Activated naive CD4-positive, alpha-beta T cell treated with anti-CD3 and anti-CD28 coated beads, Interleukin-2, amount 50 U/mL, for 24 hours (primary cell): Measurements from ENCODE around the gene ATXN3.
A peak's percentile ranks its signal among the peaks of the same experiment; 100 is the strongest.

Experiments
- H3K27ac Mint-ChIP-seq: one replicate; pipeline ENCODE4 v1.8.0; 2021; ENCODE audit warnings: mild to moderate bottlenecking, mixed read lengths
- H3K27me3 Mint-ChIP-seq: one replicate; pipeline ENCODE4 v1.8.0; 2021; ENCODE audit warnings: mixed read lengths
- H3K36me3 Mint-ChIP-seq: one replicate; pipeline ENCODE4 v1.8.0; 2021; ENCODE audit warnings: mixed read lengths
- H3K4me1 Mint-ChIP-seq: one replicate; pipeline ENCODE4 v1.8.0; 2021; ENCODE audit warnings: mixed read lengths
- H3K4me3 Mint-ChIP-seq: one replicate; pipeline ENCODE4 v1.8.0; 2021; ENCODE audit warnings: mild to moderate bottlenecking, mixed read lengths
- H3K9me3 Mint-ChIP-seq: one replicate; pipeline ENCODE4 v1.8.0; 2021; ENCODE audit warnings: mixed read lengths

The ATXN3 gene

DNA sequence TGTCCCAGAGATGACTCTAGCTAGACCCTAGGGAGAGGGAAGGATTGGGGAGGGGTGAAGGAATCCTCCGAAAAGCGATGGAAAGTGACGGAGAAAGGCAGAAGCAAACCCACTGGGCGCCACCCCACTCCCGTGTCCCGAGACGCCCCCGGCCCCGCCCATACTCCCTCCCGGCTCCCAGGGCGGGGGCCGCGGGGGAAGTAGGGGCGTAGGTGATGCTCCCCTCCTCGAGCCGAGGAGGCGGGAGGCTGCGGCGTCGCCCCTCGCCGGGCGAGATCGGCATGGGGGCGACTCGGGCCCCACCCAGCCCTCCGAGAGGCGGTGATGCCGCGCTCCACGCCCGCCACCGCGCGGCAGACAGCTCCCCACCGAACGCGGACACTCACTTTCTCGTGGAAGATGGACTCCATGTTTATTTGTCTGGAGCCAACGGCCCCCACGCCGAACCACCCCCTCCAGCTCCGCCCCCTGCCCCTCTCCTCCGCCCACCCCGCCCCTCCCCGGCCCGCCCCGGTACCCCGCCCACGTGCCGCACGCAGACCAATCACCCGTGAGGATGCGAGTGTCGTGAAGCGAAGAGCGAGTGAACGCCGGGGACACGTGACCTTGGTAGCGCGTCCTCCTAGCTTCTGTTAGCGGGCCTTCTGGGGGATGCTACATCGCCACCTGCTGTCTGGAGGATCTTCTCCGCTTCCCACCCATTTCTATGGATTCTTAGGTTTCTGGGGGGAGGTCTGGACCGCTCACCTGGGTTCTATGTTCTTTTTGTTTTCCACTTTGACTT is at the start of gene ATXN3:
ATXN3 (minus strand) TSS at position 440 of the 784 bp plus-strand sequence; CDS start at position 410, 30 bp downstream.
- H3K4me3 Mint-ChIP-seq = peak within 1 kb of the TSS; percentile 96

DNA sequence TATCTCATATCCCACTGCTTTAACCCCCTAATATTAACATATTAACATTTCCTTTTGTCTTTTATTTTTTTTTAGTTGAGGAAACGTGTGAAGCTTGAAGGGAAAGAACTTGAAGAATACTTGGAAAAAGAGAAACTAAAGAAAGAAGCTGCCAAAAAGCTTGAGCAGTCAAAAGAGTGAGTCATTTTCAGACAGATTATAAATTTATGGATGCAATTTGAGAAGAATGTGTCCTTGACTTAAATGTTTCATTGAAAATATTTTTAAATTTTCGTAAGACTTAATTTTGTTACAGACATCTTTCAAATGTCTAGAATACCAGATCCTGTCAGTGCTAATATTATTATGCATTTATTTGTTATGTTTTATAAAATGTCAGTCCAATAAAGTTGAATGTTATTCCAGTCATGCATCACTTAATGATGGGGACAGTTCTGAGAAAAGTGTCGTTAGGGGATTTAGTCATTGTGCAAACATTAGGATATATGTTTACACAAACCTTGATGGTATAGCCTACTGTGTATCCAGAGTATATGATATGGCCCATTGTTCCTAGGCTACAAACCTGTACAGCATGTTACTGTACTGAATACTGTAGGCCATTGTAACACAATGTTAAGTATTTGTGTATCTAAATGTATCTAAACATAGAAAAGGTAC is 48.0 kb upstream of the ATXN3 start:
- no peak overlapping the region for H3K4me3 Mint-ChIP-seq
- no peaks in the 10 kb centered on the region for H3K27me3 Mint-ChIP-seq
- H3K36me3 Mint-ChIP-seq = peaks cover 30% of the 10 kb centered on the region
- H3K9me3 Mint-ChIP-seq = no peaks in the 10 kb centered on the region
- H3K27ac Mint-ChIP-seq = no peak overlapping the region
- H3K4me1 Mint-ChIP-seq = peaks cover 9% of the 10 kb centered on the region

More for the DNA sequence above, at the start of gene ATXN3:
- Mint-ChIP-seq H3K36me3 (no peaks in the 10 kb centered on the region), H3K27me3 (no peaks in the 10 kb centered on the region), H3K27ac (peak within 1 kb of the TSS; percentile 90), H3K4me1 (peaks cover 64% of the 10 kb centered on the region), H3K9me3 (no peaks in the 10 kb centered on the region)

DNA sequence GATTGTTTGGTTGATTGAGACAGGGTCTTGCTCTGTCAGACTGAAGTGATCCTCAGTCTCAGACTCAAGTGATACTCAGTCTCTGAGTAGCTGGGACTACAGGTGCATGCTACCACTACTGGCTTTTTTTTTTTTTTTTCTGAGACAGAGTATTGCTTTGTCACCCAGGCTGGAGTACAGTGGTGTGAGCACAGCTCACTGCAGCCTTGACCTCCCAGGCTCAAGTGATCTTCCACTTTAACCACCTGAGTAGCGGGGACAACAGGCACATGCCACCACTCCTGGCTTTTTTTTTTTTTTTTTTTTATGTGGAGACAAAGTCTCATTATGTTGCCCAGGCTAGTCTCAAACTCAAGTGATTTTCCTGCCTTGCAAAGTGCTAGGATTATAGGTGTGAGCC is 47.2 kb upstream of the ATXN3 start:
- no peaks in the 10 kb centered on the region for H3K27me3 Mint-ChIP-seq
- H3K36me3 Mint-ChIP-seq = peaks cover 30% of the 10 kb centered on the region
- H3K4me3 Mint-ChIP-seq = no peak overlapping the region
- H3K4me1 Mint-ChIP-seq = peaks cover 9% of the 10 kb centered on the region
- no peaks in the 10 kb centered on the region for H3K9me3 Mint-ChIP-seq
- H3K27ac Mint-ChIP-seq = no peak overlapping the region

DNA sequence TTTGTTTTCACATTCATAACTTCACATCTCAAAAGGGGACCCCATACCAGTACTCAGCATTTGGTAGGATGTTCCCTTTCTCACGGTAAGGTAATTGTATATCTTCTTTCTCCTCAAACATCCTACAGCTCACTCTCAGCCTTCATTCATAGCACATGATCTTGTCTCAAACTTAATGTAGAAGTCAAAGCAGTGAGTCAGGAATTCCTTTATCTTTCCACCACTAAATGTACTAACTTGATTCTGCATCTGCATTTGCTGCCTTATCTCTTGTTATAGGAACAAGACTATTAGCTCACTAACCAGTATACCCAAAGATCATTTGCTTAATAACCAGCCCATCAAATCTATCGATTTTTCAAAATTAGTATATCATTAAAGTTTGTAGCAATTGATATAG is 38.3 kb upstream of the ATXN3 start:
- H3K36me3 Mint-ChIP-seq = peaks cover 31% of the 10 kb centered on the region
- H3K9me3 Mint-ChIP-seq = no peaks in the 10 kb centered on the region
- H3K4me3 Mint-ChIP-seq = no peak overlapping the region
- H3K27ac Mint-ChIP-seq = peak overlapping the region; percentile 0
- no peaks in the 10 kb centered on the region for H3K27me3 Mint-ChIP-seq
- H3K4me1 Mint-ChIP-seq = peaks cover 18% of the 10 kb centered on the region

DNA sequence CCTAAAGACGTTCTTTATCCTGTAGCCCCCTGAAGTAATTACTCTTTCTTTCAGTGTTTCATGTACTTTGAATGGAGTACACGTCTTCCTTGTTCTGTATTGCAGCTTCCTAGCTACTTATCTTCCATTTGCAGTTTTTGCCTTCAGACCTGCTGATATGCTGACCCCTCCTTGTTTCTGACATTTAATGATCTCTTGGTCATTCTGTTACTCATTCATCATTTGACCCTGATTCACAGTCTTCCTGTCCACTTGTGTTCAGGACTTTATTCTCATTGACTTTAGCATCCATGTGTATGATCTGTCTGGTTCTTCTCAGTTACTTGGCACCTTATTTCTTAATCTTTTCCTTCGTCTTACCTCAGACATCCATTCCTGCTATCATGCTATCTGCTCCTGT is 37.6 kb upstream of the ATXN3 start:
- Mint-ChIP-seq H3K4me3 (no peak overlapping the region), H3K36me3 (peaks cover 31% of the 10 kb centered on the region), H3K9me3 (no peaks in the 10 kb centered on the region), H3K27ac (no peak overlapping the region), H3K27me3 (no peaks in the 10 kb centered on the region), H3K4me1 (peaks cover 18% of the 10 kb centered on the region)

DNA sequence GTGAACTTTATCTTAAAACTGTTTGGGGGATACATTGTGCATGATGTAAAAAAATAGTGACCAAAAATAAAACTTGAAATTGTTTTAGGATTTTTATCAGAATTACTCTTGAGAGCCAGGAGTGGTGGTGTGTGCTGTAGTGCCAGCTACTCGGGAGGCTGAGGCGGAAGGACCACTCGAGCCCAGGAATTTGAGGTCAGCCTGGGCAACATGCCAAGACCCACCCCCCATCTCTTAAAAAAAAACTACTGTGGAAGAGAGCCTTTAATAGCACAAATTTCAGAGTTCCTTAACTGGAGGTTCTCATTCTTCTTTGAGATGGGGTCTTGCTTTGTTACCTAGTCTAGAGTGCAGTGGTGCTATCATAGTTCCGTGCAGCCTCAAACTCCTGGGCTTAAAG is 36.9 kb upstream of the ATXN3 start:
- Mint-ChIP-seq H3K4me1 (peaks cover 18% of the 10 kb centered on the region), H3K36me3 (peaks cover 31% of the 10 kb centered on the region), H3K27me3 (no peaks in the 10 kb centered on the region), H3K27ac (no peak overlapping the region), H3K9me3 (no peaks in the 10 kb centered on the region), H3K4me3 (no peak overlapping the region)

DNA sequence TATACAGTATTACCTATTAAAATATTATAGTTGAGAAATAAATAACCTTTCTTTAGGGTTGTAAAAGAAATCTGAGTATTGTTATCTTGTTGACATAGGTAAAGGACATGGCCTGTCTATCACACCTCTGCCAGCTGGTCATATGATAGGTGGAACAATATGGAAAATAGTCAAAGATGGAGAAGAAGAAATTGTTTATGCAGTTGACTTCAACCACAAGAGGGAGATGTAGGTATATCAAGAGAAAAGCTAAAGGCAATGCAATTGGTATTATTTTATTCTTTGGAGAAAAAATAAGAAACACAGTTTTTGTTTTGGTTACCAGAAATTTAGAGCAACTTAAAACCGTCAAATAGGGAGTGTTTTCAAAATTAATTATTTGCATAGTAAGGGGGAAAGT is 28.9 kb upstream of the ATXN3 start:
- peaks cover under 1% of the 10 kb centered on the region for H3K4me1 Mint-ChIP-seq
- H3K27me3 Mint-ChIP-seq = no peaks in the 10 kb centered on the region
- no peak overlapping the region for H3K4me3 Mint-ChIP-seq
- H3K9me3 Mint-ChIP-seq = no peaks in the 10 kb centered on the region
- H3K27ac Mint-ChIP-seq = no peak overlapping the region
- peaks cover 13% of the 10 kb centered on the region for H3K36me3 Mint-ChIP-seq

DNA sequence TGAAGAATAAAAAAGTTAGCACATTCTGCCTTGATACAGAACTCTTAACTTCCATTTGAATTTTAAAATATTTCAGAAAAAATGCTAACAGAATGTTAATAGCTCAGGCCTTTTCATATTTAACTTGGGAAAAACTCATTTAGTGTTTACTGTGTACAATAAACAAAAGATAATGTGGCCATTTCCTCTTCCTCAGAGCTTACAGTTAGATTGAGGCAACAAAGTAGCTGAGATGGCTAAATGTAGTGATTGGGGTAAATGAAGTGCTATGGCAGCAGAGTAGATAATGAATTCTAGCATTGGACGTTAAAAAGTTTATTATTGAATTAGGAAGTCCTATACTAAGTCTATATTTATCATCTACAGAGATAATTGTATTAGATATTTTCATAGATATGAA is 28.1 kb upstream of the ATXN3 start:
- no peaks in the 10 kb centered on the region for H3K27me3 Mint-ChIP-seq
- H3K36me3 Mint-ChIP-seq = peaks cover 13% of the 10 kb centered on the region
- H3K4me3 Mint-ChIP-seq = no peak overlapping the region
- H3K9me3 Mint-ChIP-seq = no peaks in the 10 kb centered on the region
- peaks cover 5% of the 10 kb centered on the region for H3K4me1 Mint-ChIP-seq
- H3K27ac Mint-ChIP-seq = no peak overlapping the region

DNA sequence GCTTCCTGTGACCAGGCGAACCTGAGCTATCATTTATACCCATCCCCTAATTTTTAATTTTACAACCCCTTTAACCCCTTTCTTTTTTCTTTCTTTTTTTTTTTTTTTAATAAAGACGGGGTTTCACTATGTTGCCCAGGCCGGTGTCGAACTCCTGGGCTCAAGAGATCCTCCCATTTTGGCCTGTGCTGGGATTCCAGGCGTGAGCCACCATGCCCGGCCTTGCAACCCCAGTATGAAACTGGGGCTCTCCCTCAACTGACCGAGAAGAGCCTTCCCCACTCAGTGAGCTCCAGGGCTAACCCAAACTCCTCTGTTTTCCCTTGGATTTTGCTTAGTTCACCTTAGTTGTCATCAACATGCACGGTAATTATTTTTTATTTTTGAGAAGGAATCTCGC is 16.4 kb upstream of the ATXN3 start:
- Mint-ChIP-seq H3K27me3 (no peaks in the 10 kb centered on the region), H3K4me3 (peak overlapping the region; percentile 97), H3K9me3 (no peaks in the 10 kb centered on the region), H3K27ac (peak overlapping the region; percentile 100), H3K4me1 (peaks cover 60% of the 10 kb centered on the region), H3K36me3 (peaks cover 12% of the 10 kb centered on the region)

DNA sequence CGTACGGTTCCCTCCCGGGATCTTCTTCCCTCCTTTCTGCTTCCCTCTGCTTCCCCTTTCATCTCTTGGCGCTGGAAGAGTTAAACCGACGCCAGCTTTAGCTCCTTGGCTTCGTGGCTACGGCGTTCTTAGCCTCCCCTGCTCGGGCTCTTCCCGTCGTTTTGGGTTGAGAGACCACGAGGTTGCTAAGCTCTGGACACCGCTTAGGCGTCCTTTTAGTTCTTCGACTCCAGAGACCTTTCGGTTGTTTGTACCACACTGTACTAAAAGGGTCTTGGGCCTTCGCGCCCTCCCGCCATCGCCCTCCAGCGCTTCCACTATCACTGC is 15.9 kb upstream of the ATXN3 start:
- peaks cover 58% of the 10 kb centered on the region for H3K4me1 Mint-ChIP-seq
- H3K27me3 Mint-ChIP-seq = no peaks in the 10 kb centered on the region
- H3K27ac Mint-ChIP-seq = peak overlapping the region; percentile 100
- H3K4me3 Mint-ChIP-seq = peak overlapping the region; percentile 97
- H3K9me3 Mint-ChIP-seq = no peaks in the 10 kb centered on the region
- H3K36me3 Mint-ChIP-seq = peaks cover 12% of the 10 kb centered on the region

DNA sequence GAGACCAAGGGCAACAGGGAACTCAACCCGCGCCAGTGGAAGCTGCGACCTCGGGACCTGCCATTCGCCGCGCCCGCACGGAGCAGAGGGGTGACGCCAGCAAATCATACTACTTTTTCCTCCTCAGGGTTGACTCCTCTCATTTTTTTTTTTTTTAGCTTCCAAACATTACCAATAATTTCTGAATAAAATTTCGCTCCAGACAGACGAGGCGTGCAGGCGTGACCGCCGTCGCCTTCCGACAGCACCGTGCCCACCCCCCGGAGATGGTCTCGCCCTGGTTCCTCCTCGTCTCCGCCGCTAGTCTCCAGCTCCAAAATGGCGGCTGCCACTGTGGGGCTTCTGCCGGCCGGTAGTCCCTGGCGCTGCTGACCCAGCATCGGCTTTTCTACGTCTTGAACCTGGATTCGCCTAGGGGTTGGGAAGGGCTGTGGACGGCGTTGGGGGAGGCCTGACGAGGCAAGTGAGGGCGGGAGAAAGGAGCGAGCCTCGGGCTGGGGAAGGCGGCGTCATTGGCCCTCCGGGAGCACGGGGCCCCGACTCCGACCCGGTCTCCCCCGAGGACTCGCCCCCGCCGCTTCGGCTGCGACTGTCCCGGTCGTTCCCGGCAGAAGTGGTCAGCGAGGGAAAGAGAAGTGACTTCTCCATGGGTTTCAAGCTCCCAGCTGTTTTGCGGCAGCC is 15.4 kb upstream of the ATXN3 start, which contains the start of the genes CPSF2 and NDUFB1:
CPSF2 (plus strand) TSS at position 300 of the 681 bp plus-strand sequence. CDS start 9,016 bp downstream, outside the sequence.
NDUFB1 (minus strand) TSS at position 37 of the 681 bp plus-strand sequence. CDS start 4,069 bp downstream, outside the sequence.
- no peaks in the 10 kb centered on the region for H3K27me3 Mint-ChIP-seq
- no peaks in the 10 kb centered on the region for H3K9me3 Mint-ChIP-seq
- peak within 1 kb of the TSS; percentile 97 for H3K4me3 Mint-ChIP-seq
- peaks cover 12% of the 10 kb centered on the region for H3K36me3 Mint-ChIP-seq
- H3K27ac Mint-ChIP-seq = peak within 1 kb of the TSS; percentile 100
- peaks cover 55% of the 10 kb centered on the region for H3K4me1 Mint-ChIP-seq

DNA sequence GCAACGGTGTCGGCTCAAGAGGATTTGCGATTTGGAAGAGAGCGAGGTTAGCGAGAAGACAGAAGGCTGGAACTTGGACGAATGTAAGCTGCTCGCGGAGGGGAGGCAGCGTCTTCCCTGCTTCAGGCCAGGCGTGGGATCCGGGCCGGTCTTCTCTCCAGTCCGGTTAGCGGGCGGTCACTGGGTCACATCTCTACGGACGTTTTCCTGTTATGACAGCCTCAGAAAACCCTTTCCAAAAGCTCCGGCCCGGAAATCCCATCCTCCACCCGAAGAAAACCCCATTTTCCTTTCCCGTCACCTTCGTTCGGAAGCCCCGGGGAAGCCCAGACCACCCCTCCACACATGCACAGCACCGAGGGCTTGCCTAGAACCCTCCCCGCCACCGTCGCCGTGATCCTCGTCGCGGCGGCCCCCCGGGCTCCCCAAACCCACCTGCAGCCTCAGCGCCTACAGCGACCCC is 14.9 kb upstream of the ATXN3 start:
- H3K4me1 Mint-ChIP-seq = peaks cover 56% of the 10 kb centered on the region
- H3K27me3 Mint-ChIP-seq = no peaks in the 10 kb centered on the region
- peaks cover 13% of the 10 kb centered on the region for H3K36me3 Mint-ChIP-seq
- peak overlapping the region; percentile 97 for H3K4me3 Mint-ChIP-seq
- peak overlapping the region; percentile 99 for H3K27ac Mint-ChIP-seq
- no peaks in the 10 kb centered on the region for H3K9me3 Mint-ChIP-seq

DNA sequence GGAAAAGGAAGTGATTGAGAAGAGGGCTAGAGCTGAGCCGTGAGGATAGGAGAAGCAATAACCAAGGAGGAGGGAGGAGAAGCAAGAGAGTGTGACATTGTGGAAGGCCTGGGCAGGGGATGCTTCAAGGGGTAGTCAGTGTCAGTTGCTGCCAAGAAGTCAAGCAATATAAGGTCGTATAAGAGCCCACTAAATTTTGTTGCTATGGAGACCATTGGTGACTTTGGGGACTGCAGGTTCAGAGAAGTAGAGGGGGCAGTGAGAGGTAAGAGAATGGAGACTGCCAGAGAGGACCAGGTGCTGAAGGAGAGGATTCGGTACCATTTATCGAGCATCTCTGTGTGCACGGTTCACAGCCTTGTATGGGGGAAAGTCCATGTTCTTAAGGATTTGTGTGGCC is 3.1 kb upstream of the ATXN3 start:
- Mint-ChIP-seq H3K27ac (no peak overlapping the region), H3K36me3 (no peaks in the 10 kb centered on the region), H3K9me3 (no peaks in the 10 kb centered on the region), H3K4me1 (peaks cover 46% of the 10 kb centered on the region), H3K27me3 (no peaks in the 10 kb centered on the region), H3K4me3 (no peak overlapping the region)

DNA sequence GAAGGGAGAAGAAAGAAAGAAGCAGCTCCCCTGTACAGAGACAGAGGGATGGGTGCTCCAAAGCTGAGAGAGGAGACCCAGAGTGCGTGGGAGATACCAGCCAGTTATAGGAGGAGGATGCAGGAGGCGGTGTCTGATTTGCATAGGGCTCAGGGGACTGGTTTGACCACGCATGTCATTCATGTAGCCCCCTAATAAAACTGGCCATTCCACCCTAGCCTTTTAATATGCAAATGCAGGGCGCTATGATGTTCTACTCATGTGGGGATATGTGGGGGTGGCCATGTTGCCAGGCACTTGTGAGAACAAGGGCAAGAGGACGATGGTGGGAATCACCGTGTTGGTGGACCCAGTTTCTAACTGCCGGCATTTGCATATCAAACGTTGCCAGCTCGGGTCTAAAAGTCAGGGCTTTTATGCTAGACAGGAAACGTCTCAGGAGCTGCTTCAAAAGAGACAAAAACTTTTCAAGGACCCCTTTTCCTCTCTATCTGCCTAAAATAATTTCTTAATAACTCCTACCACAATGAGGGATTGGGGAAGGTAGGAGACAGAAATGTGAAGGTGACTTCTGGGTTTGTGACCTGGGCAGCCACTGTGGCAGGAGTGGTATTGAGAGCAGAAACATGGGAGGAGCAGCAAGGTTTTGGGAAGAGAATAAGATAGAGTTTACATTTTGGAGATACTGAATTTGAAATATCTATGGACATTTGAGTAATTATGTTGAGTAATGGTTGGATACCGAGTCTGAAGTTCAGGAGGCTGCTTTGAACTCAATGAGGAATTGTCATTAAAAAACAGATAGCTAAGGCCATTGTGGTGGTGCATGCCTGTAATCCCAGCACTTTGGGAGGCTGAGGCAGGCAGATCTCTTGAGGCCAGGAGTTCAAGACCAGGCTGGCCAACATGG is 2.2 kb upstream of the ATXN3 start:
- H3K36me3 Mint-ChIP-seq = no peaks in the 10 kb centered on the region
- H3K27ac Mint-ChIP-seq = peak overlapping the region; percentile 52
- no peaks in the 10 kb centered on the region for H3K27me3 Mint-ChIP-seq
- H3K4me1 Mint-ChIP-seq = peaks cover 49% of the 10 kb centered on the region
- H3K4me3 Mint-ChIP-seq = peak overlapping the region; percentile 71
- H3K9me3 Mint-ChIP-seq = no peaks in the 10 kb centered on the region

DNA sequence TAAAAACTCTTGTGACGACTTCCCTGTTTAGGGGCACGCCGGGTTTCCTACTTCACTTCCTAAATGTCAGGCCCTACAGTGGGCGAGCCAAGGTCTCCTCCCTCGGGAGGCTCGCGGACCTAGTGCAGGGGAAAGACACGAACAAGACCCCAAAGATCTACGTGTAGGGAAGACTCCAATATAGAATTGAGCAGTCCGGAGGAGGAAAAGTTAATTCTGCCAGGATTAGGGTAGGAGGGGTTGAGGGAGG is 564 bp downstream of the ATXN3 start:
- Mint-ChIP-seq H3K4me3 (peak overlapping the region; percentile 96), H3K27me3 (no peaks in the 10 kb centered on the region), H3K9me3 (no peaks in the 10 kb centered on the region), H3K36me3 (no peaks in the 10 kb centered on the region), H3K27ac (peak overlapping the region; percentile 90), H3K4me1 (peaks cover 64% of the 10 kb centered on the region)
